CD4-positive, alpha-beta T cell (primary cell): Measurements from ENCODE around the gene AURKAIP1. TPM values are rescaled to one million over a fixed set of nuclear protein-coding genes. Genes with fewer than 3 reads are reported as not detected.

Source experiments
- ATAC-seq: fragments of 200-7000 bp; cut with Tn5 transposase; one replicate; pipeline ENCODE4 v1.10.0; 2022; ENCODE audit warnings: mild to moderate bottlenecking; ENCODE audit not compliant: poor library complexity
- CTCF ChIA-PET: fragments of 350-600 bp; sonication (Branson Sonifier 250); formaldehyde crosslinking; loops from one replicate; lab custom pipeline; 2021; ENCODE audit warnings: antibody characterized with exemption, inconsistent platforms; lab: Charles Lee
- POLR2A ChIA-PET: fragments of 350-600 bp; sonication (Branson Sonifier 250); formaldehyde crosslinking; loops from one replicate; lab custom pipeline; 2021; ENCODE audit warnings: antibody characterized with exemption, inconsistent platforms; lab: Charles Lee
- DNase-seq, 14 experiments: peaks; one replicate each; pipeline ENCODE4 v3.0.0-alpha.2; 2013 to 2020; ENCODE audit warnings: mixed read lengths in 2 of 14
- H3K27ac ChIP-seq, 2 donors: one replicate each; pipeline versions ENCODE4 v1.5.1 to v1.7.0; 2013; ENCODE audit warnings: low read length in 2 of 2, low read depth in 1 of 2, mild to moderate bottlenecking in 1 of 2
- H3K27me3 ChIP-seq, 2 experiments: 1 replicate in 1 of 2; 2 replicates in 1 of 2; pipeline versions ENCODE4 v1.6.1 to v1.7.0; 2013; ENCODE audit warnings: low read length in 2 of 2, control low read depth in 1 of 2, mild to moderate bottlenecking in 1 of 2, moderate library complexity in 1 of 2; ENCODE audit not compliant: insufficient read depth in 2 of 2, control insufficient read depth in 1 of 2
- H3K36me3 ChIP-seq: one replicate; pipeline ENCODE4 v1.6.1; 2013; ENCODE audit warnings: low read length, control low read depth; ENCODE audit not compliant: insufficient read depth
- H3K4me1 ChIP-seq: one replicate; pipeline ENCODE4 v1.6.1; 2013; ENCODE audit warnings: low read length, control low read depth; ENCODE audit not compliant: insufficient read depth
- H3K4me3 ChIP-seq: one replicate; pipeline ENCODE4 v1.5.1; 2013; ENCODE audit warnings: mild to moderate bottlenecking, low read length, moderate library complexity
- H3K9me3 ChIP-seq, 2 experiments: 1 replicate in 1 of 2; 2 replicates in 1 of 2; pipeline versions ENCODE4 v1.6.1 to v1.7.0; 2013; ENCODE audit warnings: low read length in 2 of 2, mild to moderate bottlenecking in 2 of 2, control low read depth in 1 of 2, moderate library complexity in 1 of 2; ENCODE audit not compliant: control insufficient read depth in 1 of 2, insufficient read depth in 1 of 2
- H3K27ac Mint-ChIP-seq: one replicate; pipeline ENCODE4 v1.8.0; 2020; ENCODE audit warnings: mixed read lengths
- H3K27me3 Mint-ChIP-seq: one replicate; pipeline ENCODE4 v1.8.0; 2021; ENCODE audit warnings: mixed read lengths
- H3K36me3 Mint-ChIP-seq: one replicate; pipeline ENCODE4 v1.8.0; 2021; ENCODE audit warnings: low read depth, mixed read lengths
- H3K4me1 Mint-ChIP-seq: one replicate; pipeline ENCODE4 v1.8.0; 2021; ENCODE audit warnings: low read depth, mixed read lengths
- H3K4me3 Mint-ChIP-seq: one replicate; pipeline ENCODE4 v1.8.0; 2020; ENCODE audit warnings: mild to moderate bottlenecking, mixed read lengths
- H3K9me3 Mint-ChIP-seq: one replicate; pipeline ENCODE4 v1.8.0; 2020; ENCODE audit warnings: mixed read lengths
- CTCF ChIP-seq: fragments of 200-600 bp; IDR thresholded peaks from one replicate; pipeline ENCODE4 v1.8.0; 2022; ENCODE audit warnings: antibody characterized with exemption, mild to moderate bottlenecking
- intact Hi-C, 2 experiments: fragments of 100-400 bp; cut with DNase I in 1 of 2; cut with micrococcal nuclease in 1 of 2; formaldehyde crosslinking; loops; one replicate each; pipeline versions ENCODE4 v1.15.1 to v1.9.0; 2023 to 2025; cut with DNase I, micrococcal nuclease
- total RNA-seq, 174 experiments: library from RNA in 2 of 174; stranded (reverse) in 2 of 174; gene quantifications; one replicate each; pipeline ENCODE4 v1.2.3 and lab custom pipeline; 2021 to 2026

AURKAIP1 gene
- total RNA-seq, 2 experiments from 2014 or later, result 59.2 to 64.6 TPM

- Mint-ChIP-seq H3K9me3 (no peaks in the 10 kb centered on the region), H3K27me3 (no peaks in the 10 kb centered on the region), H3K36me3 (peaks cover 97% of the 10 kb centered on the region), H3K27ac (no peak overlapping the region), H3K4me3 (no peak overlapping the region), H3K4me1 (peaks cover 16% of the 10 kb centered on the region)
- no peak for ATAC-seq
- CTCF ChIA-PET, result interaction anchor here (0.6 to 2.5 kb wide), 2 partner anchors 9 to 13 kb away, joined by 3 to 5 read pairs; partner anchors contain the start of gene CCNL2
- no peaks in the 10 kb centered on the region for H3K9me3 ChIP-seq
- no peak overlapping the region for H3K27ac ChIP-seq
- H3K27me3 ChIP-seq, result no peaks in the 10 kb centered on the region
- no peak for TF ChIP-seq CTCF
- H3K36me3 ChIP-seq, result peaks cover 99% of the 10 kb centered on the region
- H3K4me3 ChIP-seq, result no peak overlapping the region
- peaks cover 5% of the 10 kb centered on the region for H3K4me1 ChIP-seq
- intact Hi-C loops, result no loop called here
- no peak for DNase-seq
- POLR2A ChIA-PET, result interaction anchor here (4.2 kb wide), 1 partner anchor 9 kb away, joined by 21 read pairs; the partner anchor contains the start of gene CCNL2
These were observed 15.7 kb upstream of the AURKAIP1 start for GRCh38 chr1:1390675-1391074.

DNA sequence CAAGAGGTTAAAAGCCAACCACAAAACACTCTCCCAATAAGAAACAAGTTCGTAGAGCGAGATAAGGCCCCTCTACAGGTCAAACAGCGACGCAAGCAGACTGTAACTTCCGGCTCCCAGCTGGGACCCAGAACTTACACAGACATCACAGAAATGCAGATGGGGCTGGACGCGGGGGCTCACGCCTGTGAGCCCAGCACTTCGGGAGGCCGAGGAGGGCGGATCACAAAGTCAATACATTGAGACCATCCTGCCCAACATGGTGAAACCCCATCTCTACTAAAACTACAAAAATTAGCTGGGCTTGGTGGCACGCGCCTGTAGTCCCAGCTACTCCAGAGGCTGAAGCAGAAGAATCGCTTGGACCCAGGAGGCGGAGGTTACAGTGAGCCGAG is 13.1 kb upstream of the AURKAIP1 start:
- H3K27me3 ChIP-seq, result no peaks in the 10 kb centered on the region
- intact Hi-C loops, result no loop called here
- ATAC-seq (no peak), DNase-seq (no peak)
- Mint-ChIP-seq H3K27ac (no peak overlapping the region), H3K4me3 (no peak overlapping the region), H3K4me1 (peaks cover 7% of the 10 kb centered on the region), H3K27me3 (no peaks in the 10 kb centered on the region), H3K36me3 (peaks cover 73% of the 10 kb centered on the region), H3K9me3 (no peaks in the 10 kb centered on the region)
- H3K4me1 ChIP-seq, result peaks cover 2% of the 10 kb centered on the region
- peaks cover 74% of the 10 kb centered on the region for H3K36me3 ChIP-seq
- H3K4me3 ChIP-seq, result no peak overlapping the region
- no peak overlapping the region for H3K27ac ChIP-seq
- CTCF ChIA-PET, result no interaction called here
- POLR2A ChIA-PET, result interaction anchor here (1.0 to 4.2 kb wide), 2 partner anchors 12 kb away, joined by 3 to 21 read pairs; partner anchors contain the start of gene CCNL2
- H3K9me3 ChIP-seq, result no peaks in the 10 kb centered on the region
- TF ChIP-seq CTCF, result no peak

DNA sequence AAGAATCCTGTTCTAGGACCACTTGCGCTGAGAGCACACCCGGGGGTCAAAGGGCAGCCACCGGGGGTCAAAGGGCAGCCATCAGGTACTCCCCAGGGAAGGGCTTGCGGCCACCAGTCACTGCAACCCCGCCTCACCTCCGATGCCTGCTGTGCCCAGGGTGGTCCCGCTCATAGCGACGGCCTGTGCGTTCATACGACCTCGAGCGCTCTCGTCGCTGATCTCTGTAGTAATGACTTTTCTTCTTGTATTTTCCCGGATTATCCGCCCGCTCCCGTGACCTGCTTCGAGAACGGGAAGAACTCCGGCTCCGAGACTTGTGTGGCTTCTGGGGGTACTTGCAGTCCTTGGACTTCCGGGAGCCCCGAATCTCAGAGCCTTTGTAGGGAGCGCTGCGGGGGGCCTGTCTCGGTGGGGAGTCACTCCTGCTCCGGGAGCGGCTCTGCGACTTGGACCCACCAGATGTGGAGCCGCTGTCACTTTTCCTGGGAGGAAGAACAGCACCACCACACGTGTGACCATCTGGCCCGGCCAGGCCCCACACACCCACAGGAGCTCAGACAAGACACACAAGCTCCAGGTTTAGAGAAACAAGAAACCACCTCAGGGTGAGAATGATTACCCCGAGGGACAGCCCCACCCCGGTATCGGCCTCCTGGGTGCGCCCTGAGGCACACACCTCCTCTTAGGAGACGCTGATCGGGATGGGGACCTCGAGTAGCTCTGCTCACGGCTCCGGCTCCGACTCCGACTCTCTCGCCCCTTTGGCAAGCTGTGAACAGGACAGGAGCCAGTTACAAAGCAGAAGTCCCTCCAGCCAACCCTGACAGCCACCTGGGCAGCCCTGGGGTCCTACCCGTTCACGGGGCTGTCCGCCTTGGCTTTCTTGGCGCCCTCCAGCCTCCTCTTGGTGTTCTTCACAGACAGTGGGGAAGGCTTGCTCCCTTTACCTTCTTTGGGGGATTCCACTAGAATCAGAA is 12.4 kb upstream of the AURKAIP1 start:
- Mint-ChIP-seq H3K27me3 (no peaks in the 10 kb centered on the region), H3K4me3 (no peak overlapping the region), H3K4me1 (peaks cover 2% of the 10 kb centered on the region), H3K36me3 (peaks cover 66% of the 10 kb centered on the region), H3K9me3 (no peaks in the 10 kb centered on the region), H3K27ac (no peak overlapping the region)
- DNase-seq, result no peak
- Histone ChIP-seq H3K4me3 (no peak overlapping the region), H3K27me3 (no peaks in the 10 kb centered on the region), H3K9me3 (no peaks in the 10 kb centered on the region), H3K4me1 (no peaks in the 10 kb centered on the region), H3K27ac (no peak overlapping the region), H3K36me3 (peaks cover 68% of the 10 kb centered on the region)
- intact Hi-C loops, result loop anchor here in 1 of 2 experiments (1.0 kb wide), 1 partner anchor 10 kb away; no protein-coding TSS in a partner anchor
- ChIA-PET CTCF (no interaction called here), POLR2A (interaction anchor here (1.0 to 4.2 kb wide), 4 partner anchors 11 to 12 kb away, joined by 3 to 21 read pairs (median 4); partner anchors contain the start of genes AURKAIP1 and CCNL2)
- TF ChIP-seq CTCF, result no peak
- ATAC-seq, result no peak
